Measurements from ENCODE around the gene DDX23.
"Not testable (repeated sequence)": the region's sequence is repeated elsewhere in the genome, so short reads cannot be mapped to it uniquely, and the experiment has no call there.

Gene DDX23

GRCh38 chr12:48852734-48853688 lies 1.0 kb upstream of the DDX23 start:
- peak; percentile 48 for TF ChIP-seq CTCF (IDR thresholded peaks at IDR 0.05; ENCODE audit: extremely low read depth, missing control alignments)
- DNase-seq (ENCODE audit: low spot score) = peak; percentile 80

GRCh38 chr12:48842021-48842420 lies 9.9 kb downstream of the DDX23 start:
- DNase-seq (ENCODE audit: low spot score) = not testable (repeated sequence)

DNA sequence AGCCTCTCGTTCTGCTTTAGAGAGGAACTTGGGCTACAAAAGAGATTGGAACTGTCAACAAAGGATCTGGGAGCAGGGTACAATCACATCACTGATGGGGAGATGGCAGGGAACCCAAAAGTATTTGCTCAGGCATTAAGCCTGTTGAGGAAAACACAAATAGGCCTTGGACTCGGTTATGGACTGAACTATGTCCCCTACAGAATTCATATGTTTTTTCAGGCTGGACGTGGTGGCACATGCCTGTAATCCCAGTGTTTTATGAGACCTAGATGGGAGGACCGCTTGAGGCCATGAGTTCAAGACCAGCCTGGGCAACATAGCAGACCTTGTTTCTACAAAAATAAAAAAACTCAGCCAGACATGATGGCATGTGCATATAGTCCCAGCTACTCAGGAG lies 13.9 kb downstream of the DDX23 start:
- DNase-seq (ENCODE audit: low spot score) = no peak

DNA sequence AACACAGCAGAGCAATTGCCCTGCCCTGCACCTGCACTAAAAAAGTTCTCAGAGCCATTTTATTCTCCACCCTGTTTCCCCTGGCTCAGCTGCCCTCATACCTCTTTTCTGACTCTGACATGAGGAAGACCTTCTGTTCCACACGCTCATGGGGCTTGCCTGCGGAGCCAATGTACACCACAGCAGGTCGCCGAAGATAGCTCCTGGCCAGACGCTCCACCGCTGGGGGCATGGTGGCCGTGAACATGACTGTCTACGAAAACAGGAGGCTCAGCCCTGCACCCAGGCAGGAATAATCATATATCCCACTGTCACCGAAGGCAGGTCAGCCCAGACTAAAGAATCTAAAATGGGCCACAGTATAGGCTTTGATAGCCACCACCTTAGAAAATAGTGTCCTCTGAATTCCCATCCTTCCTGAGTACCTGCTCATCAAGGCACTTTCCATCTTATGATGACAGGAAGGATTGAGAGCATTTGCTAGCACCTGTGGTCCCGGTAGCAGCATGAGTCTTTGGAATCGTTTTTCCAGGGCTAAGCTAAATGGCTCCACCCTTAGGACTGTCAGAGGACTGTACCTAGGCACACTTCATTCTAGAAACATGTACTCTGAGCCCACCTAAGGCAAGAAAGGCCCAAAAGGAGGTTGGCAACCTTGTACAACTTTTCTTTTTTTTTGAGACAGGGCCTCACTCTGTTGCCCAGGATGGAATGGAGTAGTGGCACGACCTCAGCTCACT lies 19.5 kb downstream of the DDX23 start:
- DNase-seq (ENCODE audit: low spot score) = no peak
- TF ChIP-seq CTCF (IDR thresholded peaks at IDR 0.05; ENCODE audit: extremely low read depth, missing control alignments) = no peak

More for the DNA sequence above, 13.9 kb downstream of the DDX23 start:
- no peak for TF ChIP-seq CTCF (IDR thresholded peaks at IDR 0.05; ENCODE audit: extremely low read depth, missing control alignments)

DNA sequence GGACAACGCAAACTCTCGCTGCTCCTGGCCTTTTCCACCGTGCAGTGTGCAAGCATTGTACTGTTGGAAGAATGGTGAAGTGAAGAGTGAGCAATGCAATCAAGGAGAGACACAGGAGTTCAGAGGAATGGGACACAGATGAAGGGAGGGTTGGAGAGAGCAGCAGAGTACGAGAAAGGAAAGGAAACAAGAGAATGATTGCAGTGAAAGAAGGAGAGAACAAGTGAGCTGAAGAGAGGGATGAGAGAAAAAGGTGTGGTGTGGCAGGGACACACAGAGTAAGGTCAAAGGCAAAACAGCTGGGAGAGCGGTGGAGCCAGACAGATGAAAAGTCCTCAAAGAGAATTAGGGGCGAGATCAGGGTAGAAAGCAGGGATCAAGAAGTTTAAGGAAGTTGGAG lies 20.7 kb downstream of the DDX23 start:
- TF ChIP-seq CTCF (IDR thresholded peaks at IDR 0.05; ENCODE audit: extremely low read depth, missing control alignments) = no peak
- no peak for DNase-seq (ENCODE audit: low spot score)

DNA sequence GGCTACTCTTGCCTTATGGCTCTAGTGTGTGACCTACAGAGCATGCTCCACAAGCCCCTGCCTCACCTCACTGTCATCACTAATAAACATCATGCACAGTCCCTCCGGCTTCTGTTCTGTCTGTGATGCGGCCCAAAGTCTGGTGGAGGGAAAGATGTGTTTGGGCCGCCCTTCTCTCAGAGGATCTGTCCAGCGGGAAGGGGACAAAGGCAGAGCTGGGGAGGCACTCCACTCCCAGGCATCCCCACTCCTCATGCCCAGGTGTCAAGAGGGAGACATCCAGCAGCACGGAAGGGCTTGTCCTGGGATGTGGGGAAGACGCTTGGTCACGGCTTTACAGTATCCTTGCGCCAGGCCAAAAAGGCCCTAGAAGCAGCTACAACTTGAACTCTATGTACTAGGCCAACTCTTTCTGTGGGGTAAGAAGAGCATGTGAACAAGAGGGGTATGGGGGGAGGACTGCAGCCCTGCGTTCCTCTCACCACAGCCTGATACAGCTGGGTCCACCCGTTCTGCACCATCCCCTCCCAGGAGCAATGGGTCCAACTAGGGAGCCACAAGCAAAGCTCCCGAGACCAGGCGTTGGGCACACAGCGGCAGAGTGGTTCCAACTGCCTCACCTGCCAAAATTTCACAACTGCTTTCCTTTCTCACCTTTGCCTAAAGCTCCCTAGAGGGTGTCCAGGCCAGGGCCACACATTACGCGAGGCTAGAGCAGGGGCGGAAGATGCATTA lies 23.0 kb downstream of the DDX23 start:
- DNase-seq (ENCODE audit: low spot score) = no peak

More for the DNA sequence above, 23.0 kb downstream of the DDX23 start:
- TF ChIP-seq CTCF (IDR thresholded peaks at IDR 0.05; ENCODE audit: extremely low read depth, missing control alignments) = no peak
